Activated B cell treated with CpG ODN at 0.5 μM for 24 hours (primary cell): Measurements from ENCODE around the gene NXNL1. TPM values are rescaled to one million over a fixed set of nuclear protein-coding genes. Genes with fewer than 3 reads are reported as not detected.

Source experiments
- ATAC-seq: fragments of 200-7000 bp; cut with Tn5 transposase; one replicate; pipeline ENCODE4 v1.10.0; 2021; ENCODE audit warnings: low read depth, mild to moderate bottlenecking, moderate library complexity
- CTCF ChIA-PET: fragments of 350-600 bp; sonication (Branson Sonifier 250); formaldehyde crosslinking; loops from one replicate; lab custom pipeline; 2021; ENCODE audit warnings: antibody characterized with exemption; lab: Charles Lee
- POLR2A ChIA-PET: fragments of 350-600 bp; sonication (Branson Sonifier 250); formaldehyde crosslinking; loops from one replicate; lab custom pipeline; 2021; ENCODE audit warnings: antibody characterized with exemption; lab: Charles Lee
- DNase-seq: peaks from one replicate; pipeline ENCODE4 v3.0.0; 2022
- H3K27ac Mint-ChIP-seq: one replicate; pipeline ENCODE4 v1.8.0; 2020; ENCODE audit warnings: mixed read lengths
- H3K27me3 Mint-ChIP-seq: one replicate; pipeline ENCODE4 v1.8.0; 2021; ENCODE audit warnings: mixed read lengths
- H3K36me3 Mint-ChIP-seq: one replicate; pipeline ENCODE4 v1.8.0; 2021; ENCODE audit warnings: low read depth, mixed read lengths
- H3K4me1 Mint-ChIP-seq: one replicate; pipeline ENCODE4 v1.8.0; 2021; ENCODE audit warnings: mixed read lengths
- H3K4me3 Mint-ChIP-seq: one replicate; pipeline ENCODE4 v1.8.0; 2020; ENCODE audit warnings: mild to moderate bottlenecking, mixed read lengths
- H3K9me3 Mint-ChIP-seq: one replicate; pipeline ENCODE4 v1.8.0; 2020; ENCODE audit warnings: mixed read lengths
- CTCF ChIP-seq: fragments of 200-600 bp; IDR thresholded peaks from one replicate; pipeline ENCODE4 v1.8.0; 2022; ENCODE audit warnings: antibody characterized with exemption, mild to moderate bottlenecking
- intact Hi-C: fragments of 100-400 bp; cut with micrococcal nuclease; formaldehyde crosslinking; loops from one replicate; pipeline ENCODE4 v1.15.1; 2024
- total RNA-seq: library from RNA; stranded (reverse); gene quantifications from 2 replicates; pipeline ENCODE4 v1.2.3, GENCODE V29; 2022

Gene NXNL1
- total RNA-seq, 1 donor from 2014 or later, result not detected

- no peaks in the 10 kb centered on the region for H3K9me3 Mint-ChIP-seq
- peak; percentile 52 for ATAC-seq
- ChIA-PET POLR2A (interaction anchor here (0.7 to 0.9 kb wide), 4 partner anchors 22 to 165 kb away, joined by 3 to 4 read pairs (median 4); partner anchors contain the start of gene BST2), CTCF (interaction anchor here (0.8 to 1.3 kb wide), 5 partner anchors 25 to 164 kb away, joined by 3 to 6 read pairs (median 3); no protein-coding TSS in a partner anchor)
- TF ChIP-seq CTCF, result no peak
- H3K4me3 Mint-ChIP-seq, result no peak overlapping the region
- DNase-seq, result no peak
- H3K36me3 Mint-ChIP-seq, result no peaks in the 10 kb centered on the region
- no peaks in the 10 kb centered on the region for H3K27me3 Mint-ChIP-seq
- intact Hi-C loops, result no loop called here
- H3K4me1 Mint-ChIP-seq, result no peaks in the 10 kb centered on the region
- H3K27ac Mint-ChIP-seq, result no peak overlapping the region
Measured at GRCh38 chr19:17441241-17442021, 19.3 kb downstream of the NXNL1 start.

GRCh38 chr19:17436874-17437267, 23.9 kb downstream of the NXNL1 start:
- no peak overlapping the region for H3K4me3 Mint-ChIP-seq
- H3K27ac Mint-ChIP-seq, result no peak overlapping the region
- ChIA-PET POLR2A (no interaction called here), CTCF (no interaction called here)
- ATAC-seq, result no peak
- no peak for DNase-seq
- no peaks in the 10 kb centered on the region for H3K4me1 Mint-ChIP-seq
- no peaks in the 10 kb centered on the region for H3K36me3 Mint-ChIP-seq
- H3K27me3 Mint-ChIP-seq, result no peaks in the 10 kb centered on the region
- TF ChIP-seq CTCF, result no peak
- intact Hi-C loops, result no loop called here
- no peaks in the 10 kb centered on the region for H3K9me3 Mint-ChIP-seq

GRCh38 chr19:17436094-17436873, 24.4 kb downstream of the NXNL1 start:
- intact Hi-C loops, result no loop called here
- CTCF ChIA-PET, result no interaction called here
- ATAC-seq (no peak), DNase-seq (no peak)
- Mint-ChIP-seq H3K9me3 (no peaks in the 10 kb centered on the region), H3K36me3 (no peaks in the 10 kb centered on the region), H3K4me3 (no peak overlapping the region), H3K27ac (no peak overlapping the region), H3K27me3 (no peaks in the 10 kb centered on the region), H3K4me1 (no peaks in the 10 kb centered on the region)
- POLR2A ChIA-PET, result no interaction called here
- no peak for TF ChIP-seq CTCF

- no peaks in the 10 kb centered on the region for H3K36me3 Mint-ChIP-seq
- ChIA-PET CTCF (no interaction called here), POLR2A (no interaction called here)
- H3K4me1 Mint-ChIP-seq, result no peaks in the 10 kb centered on the region
- no peak overlapping the region for H3K4me3 Mint-ChIP-seq
- no peak for TF ChIP-seq CTCF
- no peak for DNase-seq
- no peak overlapping the region for H3K27ac Mint-ChIP-seq
- intact Hi-C loops, result no loop called here
- H3K27me3 Mint-ChIP-seq, result no peaks in the 10 kb centered on the region
- H3K9me3 Mint-ChIP-seq, result no peaks in the 10 kb centered on the region
- ATAC-seq, result no peak
Measured at GRCh38 chr19:17435218-17435617, 25.5 kb downstream of the NXNL1 start.

- Mint-ChIP-seq H3K4me1 (no peaks in the 10 kb centered on the region), H3K9me3 (no peaks in the 10 kb centered on the region), H3K27me3 (no peaks in the 10 kb centered on the region), H3K27ac (no peak overlapping the region), H3K36me3 (no peaks in the 10 kb centered on the region), H3K4me3 (no peak overlapping the region)
- TF ChIP-seq CTCF, result no peak
- ChIA-PET CTCF (no interaction called here), POLR2A (no interaction called here)
- DNase-seq, result no peak
- ATAC-seq, result no peak
- intact Hi-C loops, result no loop called here
Measured at GRCh38 chr19:17431417-17431816, 29.3 kb downstream of the NXNL1 start.
